ENCODE data around the gene RNU1-1.
"Not testable (repeated sequence)": the region's sequence is repeated elsewhere in the genome, so short reads cannot be mapped to it uniquely, and the experiment has no call there.

RNU1-1 gene

DNA sequence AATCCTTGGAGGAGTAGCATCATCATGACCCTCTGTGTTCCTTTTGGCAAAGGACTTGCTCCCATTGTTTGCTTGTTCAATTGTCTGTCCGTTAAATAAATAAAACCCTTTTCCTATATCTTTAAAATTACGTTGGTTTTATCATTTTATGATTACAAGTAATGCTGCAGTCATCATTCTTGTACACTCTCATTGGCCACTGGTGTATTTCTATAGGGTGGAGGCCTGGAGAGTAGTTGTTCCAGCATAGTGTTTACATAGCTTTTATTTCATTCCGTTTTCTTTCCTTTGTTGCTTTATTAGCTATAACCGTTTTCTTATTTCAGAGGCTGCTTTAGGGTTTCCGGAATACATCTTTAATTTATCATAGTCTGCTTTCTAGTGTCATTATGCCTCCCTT is 7.6 kb upstream of the RNU1-1 start:
- H3K27ac ChIP-seq, result not testable (repeated sequence)

DNA sequence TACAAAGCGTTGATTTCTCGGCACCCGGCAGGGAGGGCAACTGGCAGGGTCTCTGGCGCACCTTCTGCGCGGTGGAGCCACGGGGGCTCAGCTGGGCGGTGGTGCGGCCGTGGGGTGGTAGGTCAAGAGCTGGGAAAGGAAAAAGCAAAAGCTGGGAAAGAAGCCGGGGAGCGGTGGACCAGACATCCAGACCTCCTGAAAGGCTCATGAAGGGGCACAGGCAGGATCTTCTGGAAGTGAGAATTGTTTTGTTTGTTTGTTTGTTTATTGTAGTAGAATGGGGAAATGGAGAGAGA is 7.2 kb upstream of the RNU1-1 start:
- TF ChIP-seq, protein P1, sequence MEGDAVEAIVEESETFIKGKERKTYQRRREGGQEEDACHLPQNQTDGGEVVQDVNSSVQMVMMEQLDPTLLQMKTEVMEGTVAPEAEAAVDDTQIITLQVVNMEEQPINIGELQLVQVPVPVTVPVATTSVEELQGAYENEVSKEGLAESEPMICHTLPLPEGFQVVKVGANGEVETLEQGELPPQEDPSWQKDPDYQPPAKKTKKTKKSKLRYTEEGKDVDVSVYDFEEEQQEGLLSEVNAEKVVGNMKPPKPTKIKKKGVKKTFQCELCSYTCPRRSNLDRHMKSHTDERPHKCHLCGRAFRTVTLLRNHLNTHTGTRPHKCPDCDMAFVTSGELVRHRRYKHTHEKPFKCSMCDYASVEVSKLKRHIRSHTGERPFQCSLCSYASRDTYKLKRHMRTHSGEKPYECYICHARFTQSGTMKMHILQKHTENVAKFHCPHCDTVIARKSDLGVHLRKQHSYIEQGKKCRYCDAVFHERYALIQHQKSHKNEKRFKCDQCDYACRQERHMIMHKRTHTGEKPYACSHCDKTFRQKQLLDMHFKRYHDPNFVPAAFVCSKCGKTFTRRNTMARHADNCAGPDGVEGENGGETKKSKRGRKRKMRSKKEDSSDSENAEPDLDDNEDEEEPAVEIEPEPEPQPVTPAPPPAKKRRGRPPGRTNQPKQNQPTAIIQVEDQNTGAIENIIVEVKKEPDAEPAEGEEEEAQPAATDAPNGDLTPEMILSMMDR (conservative IDR thresholded peaks at IDR 0.05), result no peak
- no peak overlapping the region for H3K27ac ChIP-seq

- not testable (repeated sequence) for H3K27ac ChIP-seq
These were observed 6.6 kb upstream of the RNU1-1 start for GRCh38 chr1:16520435-16521287.

GRCh38 chr1:16519255-16519951 is 5.3 kb upstream of the RNU1-1 start:
- not testable (repeated sequence) for H3K27ac ChIP-seq

- H3K27ac ChIP-seq, result not testable (repeated sequence)
These were observed 4.8 kb upstream of the RNU1-1 start for GRCh38 chr1:16518913-16519254.

DNA sequence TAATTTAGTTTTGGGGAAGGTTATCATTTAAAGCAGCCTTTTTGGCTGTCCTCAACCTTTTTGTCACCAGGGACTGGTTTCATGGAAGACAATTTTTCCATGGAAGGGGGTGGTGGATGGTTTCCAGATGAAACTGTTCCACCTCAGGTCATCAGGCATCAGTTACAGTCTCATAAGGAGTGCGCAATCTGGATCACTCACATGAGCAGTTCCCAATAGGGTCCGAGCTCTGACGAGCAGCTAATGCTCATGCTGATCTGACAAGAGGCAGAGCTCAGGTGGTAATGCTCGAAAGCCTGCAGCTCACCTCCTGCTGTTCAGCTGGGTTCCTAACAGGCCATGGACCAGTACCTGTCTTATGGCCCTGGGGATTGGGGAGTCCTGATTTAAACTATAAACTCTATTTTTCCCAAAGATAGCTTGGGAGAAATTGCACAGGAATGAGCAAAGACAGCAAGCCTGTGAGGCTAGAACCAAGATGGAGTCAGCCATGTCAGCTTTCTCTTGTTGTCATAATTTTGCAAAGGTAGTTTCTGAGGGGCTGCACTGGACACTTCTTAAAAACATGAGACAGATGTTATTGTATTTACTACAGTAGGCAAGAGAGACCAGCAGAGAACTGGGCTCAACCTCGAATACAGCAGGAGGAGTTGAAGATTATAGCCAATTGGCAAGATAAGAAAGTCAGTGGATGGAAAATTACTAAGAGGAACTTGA is 2.8 kb upstream of the RNU1-1 start:
- H3K27ac ChIP-seq, result not testable (repeated sequence)

GRCh38 chr1:16513412-16514106 is 526 bp downstream of the RNU1-1 start:
- peak overlapping the region; percentile 72 for H3K27ac ChIP-seq

GRCh38 chr1:16512624-16513411 is 1.3 kb downstream of the RNU1-1 start:
- H3K27ac ChIP-seq, result peak overlapping the region; percentile 72

DNA sequence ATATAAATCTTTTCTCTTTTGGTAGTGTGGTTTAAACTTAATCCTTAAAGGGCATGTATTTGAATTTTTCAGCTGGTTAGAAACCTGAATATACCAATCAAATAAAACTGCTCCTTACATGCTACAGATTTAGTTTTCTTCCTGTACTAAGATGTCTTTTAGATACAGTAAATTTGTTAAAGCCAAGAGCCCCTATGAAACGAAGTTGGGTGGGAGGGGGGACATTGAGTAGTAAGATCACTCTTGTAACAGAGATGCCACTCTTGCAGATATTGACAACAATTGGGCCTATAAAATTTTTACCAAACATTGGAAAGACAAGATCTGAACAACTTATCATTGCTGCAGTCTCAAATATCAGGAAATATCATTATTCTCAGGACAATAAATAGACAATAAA is 2.2 kb downstream of the RNU1-1 start:
- peak overlapping the region; percentile 72; the same call in 1 of the 2 replicates for H3K27ac ChIP-seq

- H3K27ac ChIP-seq, result not testable (repeated sequence)
These were observed 5.1 kb downstream of the RNU1-1 start for GRCh38 chr1:16508861-16509445.

GRCh38 chr1:16506364-16507136 is 7.5 kb downstream of the RNU1-1 start:
- not testable (repeated sequence) for H3K27ac ChIP-seq

- H3K27ac ChIP-seq, result not testable (repeated sequence)
These were observed 8.2 kb downstream of the RNU1-1 start for GRCh38 chr1:16505870-16506269.

- TF ChIP-seq, protein P1 (conservative IDR thresholded peaks at IDR 0.05), result no peak
- no peak overlapping the region for H3K27ac ChIP-seq
These were observed 10.6 kb downstream of the RNU1-1 start for GRCh38 chr1:16503494-16503893.

DNA sequence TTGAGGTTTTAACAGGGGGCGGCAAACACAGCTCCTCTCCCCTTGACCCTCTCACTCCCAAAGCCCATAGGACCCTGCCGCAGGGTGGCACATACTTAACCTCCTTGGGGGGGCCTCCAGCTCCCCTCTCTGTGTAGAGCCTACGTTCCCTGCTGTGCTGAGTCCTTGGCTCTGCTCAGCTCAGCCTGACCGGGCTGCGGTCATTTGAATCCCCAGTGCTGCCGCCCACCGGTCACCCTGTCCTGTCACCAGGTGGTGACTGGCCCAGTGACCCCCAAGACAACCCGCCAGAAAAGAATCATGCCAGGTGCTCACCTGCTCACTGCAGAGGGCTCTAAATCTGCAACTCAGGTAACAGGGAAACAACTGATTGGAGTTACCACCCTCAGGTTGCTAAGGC is 12.6 kb downstream of the RNU1-1 start:
- not testable (repeated sequence) for H3K27ac ChIP-seq

- not testable (repeated sequence) for H3K27ac ChIP-seq
These were observed 13.1 kb downstream of the RNU1-1 start for GRCh38 chr1:16500975-16501374.

GRCh38 chr1:16500466-16500865 is 13.6 kb downstream of the RNU1-1 start:
- H3K27ac ChIP-seq, result not testable (repeated sequence)

All from VCaP (cell line).